ENCODE measurements around the gene CARS1.
A peak's percentile ranks its signal among the peaks of the same experiment; 100 is the strongest.

Gene CARS1

DNA sequence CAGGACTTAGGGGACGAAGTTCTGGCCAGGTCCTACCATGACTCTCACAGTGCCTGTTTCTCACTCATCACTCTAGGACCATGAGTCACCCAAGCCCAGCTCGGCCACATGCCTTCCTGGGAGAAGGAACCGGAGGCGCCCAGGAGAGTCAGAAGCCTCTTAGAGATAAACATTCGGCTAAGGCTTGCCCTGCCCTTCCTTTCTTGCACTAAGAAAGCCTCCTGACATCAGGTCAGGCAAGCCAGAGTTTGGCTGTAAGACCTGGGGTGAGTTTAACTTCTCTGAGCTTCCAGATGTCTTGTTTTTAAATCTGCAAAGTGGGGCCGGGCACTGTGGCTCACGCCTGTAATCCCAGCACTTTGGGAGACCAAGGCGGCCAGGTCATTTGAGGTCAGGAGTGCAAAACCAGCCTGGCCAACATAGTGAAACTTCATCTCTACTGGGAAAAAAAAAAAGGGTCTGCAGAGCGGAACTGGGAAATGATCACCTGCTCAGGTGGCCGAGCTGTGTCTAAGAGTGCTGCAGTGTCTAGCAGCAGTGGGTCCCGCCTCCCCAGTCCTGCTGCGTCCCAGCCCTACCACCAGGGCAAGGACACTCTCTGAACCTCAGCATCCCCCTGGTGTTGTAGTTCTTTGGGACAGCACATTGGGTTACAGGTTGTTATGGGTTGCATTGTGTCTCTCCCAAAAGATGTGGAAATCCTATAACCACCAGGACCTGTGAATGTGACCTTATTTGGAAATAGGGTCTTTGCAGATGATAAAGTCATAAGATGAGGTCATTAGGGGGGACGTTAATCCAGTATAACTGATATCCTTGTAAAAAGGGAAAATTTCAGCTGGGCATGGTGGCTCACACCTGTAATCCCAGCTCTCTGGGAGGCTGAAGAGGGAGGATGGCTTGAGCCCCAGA is 1.8 kb upstream of the CARS1 start:
- DNase-seq: peak in 1 of 2 experiments; percentile 0

GRCh38 chr11:3056296-3057068 is 741 bp downstream of the CARS1 start:
- no peak for DNase-seq

- DNase-seq: no peak
These were observed 1.3 kb downstream of the CARS1 start for GRCh38 chr11:3055891-3056290.

DNA sequence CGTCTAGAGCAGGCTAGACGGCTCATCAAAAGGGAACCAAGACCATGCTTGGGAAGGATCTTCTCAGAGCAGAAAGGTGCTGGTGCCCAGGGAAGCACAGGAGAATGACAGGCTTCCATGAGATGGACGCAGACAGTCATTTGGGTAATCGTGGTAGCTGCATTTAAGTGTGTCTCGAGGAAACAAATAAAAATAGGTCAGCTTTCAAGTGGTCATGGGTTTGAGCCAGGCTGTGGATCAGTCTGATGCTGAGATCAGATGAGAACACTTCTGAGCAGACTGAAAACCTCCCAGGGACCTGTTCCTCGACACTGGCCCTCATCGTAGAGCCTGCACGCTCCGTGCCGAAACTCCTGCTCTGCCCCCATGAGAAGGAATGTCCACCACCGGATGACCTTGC is 4.7 kb downstream of the CARS1 start:
- DNase-seq: no peak

GRCh38 chr11:3052109-3052479 is 5.1 kb downstream of the CARS1 start:
- DNase-seq: no peak

- no peak for DNase-seq
These were observed 5.8 kb downstream of the CARS1 start for GRCh38 chr11:3051196-3052108.

- no peak for DNase-seq
These were observed 6.6 kb downstream of the CARS1 start for GRCh38 chr11:3050386-3051195.

- DNase-seq: peak; percentile 28 to 47
These were observed 7.6 kb downstream of the CARS1 start for GRCh38 chr11:3049430-3050243.

DNA sequence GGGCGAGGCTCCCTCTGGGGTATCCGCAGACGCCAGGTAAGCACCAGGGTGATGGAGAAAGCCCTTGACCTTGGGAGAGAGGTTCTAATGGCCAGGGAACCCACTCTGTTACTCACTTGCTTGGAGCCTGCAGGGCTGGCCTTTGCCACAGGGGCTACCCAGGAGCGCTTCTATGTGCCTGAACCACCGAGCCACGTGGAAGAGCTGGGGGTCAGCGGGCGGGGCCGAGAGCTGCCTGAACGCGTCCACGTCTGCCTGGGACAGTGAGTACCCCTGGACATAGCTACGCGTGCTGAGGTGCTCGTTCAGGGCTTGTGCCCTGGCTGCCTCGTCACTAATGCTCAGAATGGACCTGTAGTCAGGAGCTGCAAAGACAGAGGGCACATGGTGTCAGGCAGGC is 9.6 kb downstream of the CARS1 start:
- no peak for DNase-seq

GRCh38 chr11:3046641-3047040 is 10.6 kb downstream of the CARS1 start:
- DNase-seq: no peak

GRCh38 chr11:3046190-3046589 is 11.0 kb downstream of the CARS1 start:
- DNase-seq: no peak

- no peak for DNase-seq
These were observed 12.3 kb downstream of the CARS1 start for GRCh38 chr11:3044915-3045314.

- DNase-seq: no peak
These were observed 13.2 kb downstream of the CARS1 start for GRCh38 chr11:3044004-3044403.

DNA sequence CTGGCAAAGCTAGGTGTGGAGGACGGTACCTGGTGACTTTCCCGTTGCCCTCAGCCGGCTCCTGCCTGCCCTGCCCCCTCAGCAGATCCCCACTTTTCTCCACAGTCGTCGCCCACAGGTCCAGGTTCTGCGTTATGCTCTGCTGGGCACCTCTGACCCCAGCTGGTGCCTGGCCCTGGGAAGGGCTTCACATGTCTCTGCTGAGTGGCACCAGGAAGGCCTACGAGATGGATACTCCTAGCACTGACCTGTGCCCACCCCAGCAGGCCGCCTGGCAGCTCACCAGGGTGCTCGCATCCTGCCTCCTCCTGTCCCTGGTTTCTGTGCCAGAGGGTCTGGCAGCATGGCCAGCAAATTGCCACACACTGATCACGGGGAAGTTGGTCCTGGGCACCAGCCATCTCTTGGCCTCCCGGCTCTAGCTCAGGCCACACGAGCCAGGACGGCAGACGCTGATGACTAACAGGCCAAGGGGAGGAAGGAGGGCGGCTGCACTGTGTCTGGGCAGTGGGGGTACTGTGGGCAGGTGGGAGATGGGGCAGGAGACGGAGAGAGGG is 13.8 kb downstream of the CARS1 start:
- DNase-seq: no peak

DNA sequence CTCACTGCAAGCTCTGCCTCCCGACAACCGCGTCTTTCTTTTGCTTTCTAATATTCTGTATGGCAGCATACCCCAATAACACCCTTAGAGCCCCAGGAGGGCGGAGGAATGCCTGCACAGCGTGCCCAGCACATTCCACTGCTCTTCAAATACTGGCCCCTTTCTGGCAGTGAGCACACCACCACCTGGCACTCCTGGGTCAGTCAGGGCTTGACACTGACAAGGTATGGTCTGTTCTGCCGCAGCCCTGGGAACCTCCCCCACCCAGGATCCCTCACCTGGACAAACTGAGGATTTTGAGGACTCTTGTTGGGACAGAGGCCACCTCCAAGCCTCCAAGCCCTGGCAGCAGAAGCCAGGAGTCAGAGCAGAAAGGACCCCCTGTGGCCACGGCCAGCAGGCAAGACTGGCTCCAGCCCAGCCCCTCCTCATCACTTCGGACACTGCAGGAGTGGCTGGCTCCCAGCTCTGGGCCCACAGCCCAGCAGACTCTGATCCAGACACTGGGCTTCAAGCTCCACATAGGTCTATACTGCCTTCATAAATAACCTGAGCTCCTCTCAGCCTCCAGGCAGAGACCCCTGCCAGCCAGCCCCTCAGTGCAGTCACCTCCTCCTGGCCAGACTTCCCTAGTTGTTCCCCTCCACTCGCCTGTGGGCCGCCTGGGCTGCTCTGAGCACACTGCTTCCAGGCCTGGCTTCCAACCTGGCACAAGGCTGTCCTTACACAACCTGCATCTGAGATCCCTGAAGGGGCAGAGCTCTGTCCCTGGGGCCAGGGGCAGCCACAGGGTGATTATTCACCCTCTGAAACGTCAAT is 14.5 kb downstream of the CARS1 start:
- DNase-seq: no peak

DNA sequence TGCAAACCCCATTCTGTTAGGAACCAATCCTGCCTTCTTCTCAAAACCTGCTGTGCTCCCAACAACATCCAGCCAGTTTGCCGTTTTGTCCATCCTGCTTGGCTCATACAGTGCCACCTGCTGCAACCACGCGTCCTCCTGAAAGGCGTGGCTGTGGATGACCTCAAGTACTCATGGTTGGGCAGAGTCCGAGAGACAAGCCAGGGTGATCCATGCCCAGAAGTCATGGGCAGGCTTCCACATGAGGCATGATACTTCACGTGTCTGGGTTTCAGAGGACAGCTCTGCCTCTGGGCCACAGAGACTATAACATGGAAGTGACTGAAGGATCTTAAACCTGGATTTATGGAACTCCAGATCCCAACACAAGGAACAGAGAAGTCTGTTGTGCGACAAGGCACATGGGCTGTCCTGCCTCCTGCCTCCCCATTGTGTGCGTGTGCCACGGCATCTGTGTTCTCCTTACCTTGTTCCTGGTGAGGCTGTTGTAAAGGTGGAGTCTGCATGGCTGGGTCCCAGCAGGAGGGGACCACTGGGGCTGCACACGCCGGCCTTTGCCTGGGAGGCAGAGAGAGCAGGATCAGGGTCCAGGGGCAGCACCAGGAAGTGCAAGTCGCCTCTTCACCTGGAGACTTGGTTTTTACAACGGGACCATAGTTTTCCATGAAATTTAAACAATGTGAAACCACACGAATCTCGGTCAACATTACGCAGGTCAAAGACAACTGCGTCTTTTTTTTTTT is 15.4 kb downstream of the CARS1 start:
- no peak for DNase-seq

DNA sequence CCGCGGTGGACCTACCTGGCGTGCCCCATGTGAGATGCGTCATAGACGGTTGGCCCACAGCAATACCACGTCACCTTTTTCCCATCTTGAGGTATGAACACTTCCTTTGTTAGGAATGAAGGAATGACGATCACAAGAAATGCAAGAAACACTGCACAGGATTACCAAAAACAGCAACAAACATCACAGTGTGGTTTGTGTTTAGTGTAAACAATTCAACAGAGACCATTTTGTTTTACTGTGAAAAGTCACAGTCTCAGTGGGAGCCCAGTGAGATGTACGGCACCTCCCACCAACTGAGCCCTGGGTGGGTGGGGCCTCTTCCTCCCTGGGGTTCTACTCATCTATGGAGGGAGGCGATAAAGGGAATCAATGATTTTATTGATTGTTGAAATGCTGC is 16.3 kb downstream of the CARS1 start:
- DNase-seq: no peak

DNA sequence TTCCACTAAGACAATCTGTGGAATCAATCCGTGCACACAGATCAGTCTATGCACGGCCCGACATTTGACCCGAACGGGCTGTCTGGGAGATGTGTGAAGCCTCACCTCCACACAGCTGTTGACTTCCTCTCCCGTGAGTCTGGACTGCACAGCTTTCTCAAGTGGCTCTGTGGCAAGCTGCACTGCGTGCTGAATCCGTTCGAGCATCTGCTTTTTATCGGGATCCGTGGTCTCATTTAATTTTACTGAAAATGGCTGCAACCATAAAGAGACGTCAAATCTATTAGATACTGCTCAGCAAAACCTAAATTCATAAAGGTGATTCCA is 19.3 kb downstream of the CARS1 start:
- no peak for DNase-seq
